ENCODE measurements around the gene CBLN3.

GRCh38 chr14:24461336-24461735 lies 31.9 kb upstream of the CBLN3 start:
- TF ChIP-seq CTCF (IDR thresholded peaks at IDR 0.05 in 4 of 5, conservative IDR thresholded peaks at IDR 0.05 in 1 of 5) (no peak), POLR2A (IDR thresholded peaks at IDR 0.05) (no peak)

Data from gastrocnemius medialis (tissue), 4 donors.